ENCODE results near the gene TSHB.

The TSHB gene

DNA sequence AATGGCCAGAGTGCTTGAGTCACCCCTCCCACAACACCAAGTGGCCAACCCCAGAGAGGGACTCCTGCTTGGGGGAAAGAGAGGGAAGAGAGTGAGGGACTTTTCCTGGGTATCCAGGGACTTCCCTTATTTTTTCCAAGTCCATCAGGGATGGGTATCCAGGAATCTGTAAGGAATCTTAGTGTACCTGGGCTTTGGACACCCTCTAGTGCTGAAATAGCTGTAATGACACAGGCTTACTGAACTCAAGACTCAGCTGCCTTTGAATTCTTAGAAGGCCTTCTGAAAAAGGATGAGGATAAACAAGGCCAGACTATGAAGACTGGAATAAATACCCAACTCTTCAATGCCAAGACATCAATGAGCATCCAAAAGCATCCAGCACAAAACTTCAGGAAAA is 12.0 kb downstream of the TSHB start:
- no peak overlapping the region for H3K27ac ChIP-seq (ENCODE audit: low read depth, low read length, poor library complexity, severe bottlenecking)
- no peak overlapping the region for H3K4me2 ChIP-seq (ENCODE audit: low read length)
- no peaks in the 10 kb centered on the region for H3K9me2 ChIP-seq (ENCODE audit: low read depth, low read length)
- H2AFZ ChIP-seq (ENCODE audit: low read length), result no peak overlapping the region
- H4K20me1 ChIP-seq (ENCODE audit: insufficient read depth, low read length), result no peaks in the 10 kb centered on the region
- no peaks in the 10 kb centered on the region for H3K4me1 ChIP-seq (ENCODE audit: insufficient read depth, low read length, severe bottlenecking)
- no peaks in the 10 kb centered on the region for H3K9me3 ChIP-seq (ENCODE audit: low read length)
- no peak overlapping the region for H3K9ac ChIP-seq (ENCODE audit: low read length)
- no peaks in the 10 kb centered on the region for H3F3A ChIP-seq (ENCODE audit: insufficient read depth, low read length)
- no peaks in the 10 kb centered on the region for H3K27me3 ChIP-seq (ENCODE audit: insufficient read depth, low read length)
- H3K4me3 ChIP-seq (ENCODE audit: low read depth, low read length, poor library complexity, severe bottlenecking), result no peak overlapping the region
- no peak for TF ChIP-seq EZH2 (IDR thresholded peaks at IDR 0.05; ENCODE audit: borderline replicate concordance, low read length)
- TF ChIP-seq, protein P1, sequence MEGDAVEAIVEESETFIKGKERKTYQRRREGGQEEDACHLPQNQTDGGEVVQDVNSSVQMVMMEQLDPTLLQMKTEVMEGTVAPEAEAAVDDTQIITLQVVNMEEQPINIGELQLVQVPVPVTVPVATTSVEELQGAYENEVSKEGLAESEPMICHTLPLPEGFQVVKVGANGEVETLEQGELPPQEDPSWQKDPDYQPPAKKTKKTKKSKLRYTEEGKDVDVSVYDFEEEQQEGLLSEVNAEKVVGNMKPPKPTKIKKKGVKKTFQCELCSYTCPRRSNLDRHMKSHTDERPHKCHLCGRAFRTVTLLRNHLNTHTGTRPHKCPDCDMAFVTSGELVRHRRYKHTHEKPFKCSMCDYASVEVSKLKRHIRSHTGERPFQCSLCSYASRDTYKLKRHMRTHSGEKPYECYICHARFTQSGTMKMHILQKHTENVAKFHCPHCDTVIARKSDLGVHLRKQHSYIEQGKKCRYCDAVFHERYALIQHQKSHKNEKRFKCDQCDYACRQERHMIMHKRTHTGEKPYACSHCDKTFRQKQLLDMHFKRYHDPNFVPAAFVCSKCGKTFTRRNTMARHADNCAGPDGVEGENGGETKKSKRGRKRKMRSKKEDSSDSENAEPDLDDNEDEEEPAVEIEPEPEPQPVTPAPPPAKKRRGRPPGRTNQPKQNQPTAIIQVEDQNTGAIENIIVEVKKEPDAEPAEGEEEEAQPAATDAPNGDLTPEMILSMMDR (IDR thresholded peaks at IDR 0.05; ENCODE audit: low read length), result 0 out of 2 replicates have a peak, but pooled peaks have one; percentile 15
- H3K79me2 ChIP-seq (ENCODE audit: insufficient read depth, low read length), result no peaks in the 10 kb centered on the region
- H3K36me3 ChIP-seq (ENCODE audit: insufficient read depth, low read length), result no peaks in the 10 kb centered on the region

DNA sequence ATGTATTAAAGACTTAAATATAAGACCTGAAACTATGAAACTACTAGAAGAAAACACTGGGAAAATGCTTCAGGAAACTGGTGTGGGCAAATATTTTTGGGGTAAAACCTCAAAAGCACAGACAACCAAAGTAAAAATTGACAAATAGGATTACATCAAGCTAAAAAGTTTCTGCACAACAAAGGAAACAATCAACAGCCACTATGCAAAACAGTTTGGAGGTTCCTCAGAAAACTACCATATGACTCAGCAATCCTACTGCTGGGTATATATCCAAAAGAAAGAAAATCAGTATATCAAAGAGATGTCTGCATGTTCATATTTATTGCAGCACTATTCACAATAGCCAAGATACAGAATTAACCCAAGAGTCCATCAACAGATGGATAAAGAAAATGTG is 17.1 kb downstream of the TSHB start:
- Histone ChIP-seq H3K4me1 (ENCODE audit: insufficient read depth, low read length, severe bottlenecking) (no peaks in the 10 kb centered on the region), H3K4me3 (ENCODE audit: low read depth, low read length, poor library complexity, severe bottlenecking) (no peak overlapping the region), H3K36me3 (ENCODE audit: insufficient read depth, low read length) (no peaks in the 10 kb centered on the region), H3K27me3 (ENCODE audit: insufficient read depth, low read length) (no peaks in the 10 kb centered on the region), H3K27ac (ENCODE audit: low read depth, low read length, poor library complexity, severe bottlenecking) (no peak overlapping the region), H4K20me1 (ENCODE audit: insufficient read depth, low read length) (no peaks in the 10 kb centered on the region), H3F3A (ENCODE audit: insufficient read depth, low read length) (no peaks in the 10 kb centered on the region), H3K9me2 (ENCODE audit: low read depth, low read length) (no peaks in the 10 kb centered on the region), H3K9me3 (ENCODE audit: low read length) (no peaks in the 10 kb centered on the region), H3K79me2 (ENCODE audit: insufficient read depth, low read length) (no peaks in the 10 kb centered on the region), H2AFZ (ENCODE audit: low read length) (no peak overlapping the region), H3K4me2 (ENCODE audit: low read length) (no peak overlapping the region), H3K9ac (ENCODE audit: low read length) (no peak overlapping the region)
- no peak for TF ChIP-seq EZH2 (IDR thresholded peaks at IDR 0.05; ENCODE audit: borderline replicate concordance, low read length)
- TF ChIP-seq, protein P1 (IDR thresholded peaks at IDR 0.05; ENCODE audit: low read length), result no peak

DNA sequence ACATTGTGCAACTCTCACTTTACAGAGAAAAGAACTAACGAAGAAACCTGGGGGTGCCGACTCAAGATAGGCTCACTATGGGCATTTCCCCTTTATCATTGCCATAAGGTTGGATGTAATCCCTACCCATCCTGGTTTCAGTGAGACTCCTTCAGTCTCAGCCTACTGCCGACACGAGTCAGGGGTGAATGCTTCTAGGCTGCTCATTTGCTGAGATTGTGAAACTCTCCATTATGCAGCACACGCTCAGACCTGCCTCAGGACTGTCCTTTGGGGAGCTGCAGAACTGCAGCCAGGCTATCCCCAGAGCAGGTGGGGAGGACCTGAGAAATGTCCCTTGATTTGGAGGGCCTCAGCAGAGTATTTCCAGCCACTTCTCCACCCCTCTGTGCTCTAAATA is 22.2 kb downstream of the TSHB start:
- Histone ChIP-seq H3K9me2 (ENCODE audit: low read depth, low read length) (no peaks in the 10 kb centered on the region), H3K27me3 (ENCODE audit: insufficient read depth, low read length) (no peaks in the 10 kb centered on the region; the same call in 1 of the 2 replicates), H3K27ac (ENCODE audit: low read depth, low read length, poor library complexity, severe bottlenecking) (no peak overlapping the region), H3K79me2 (ENCODE audit: insufficient read depth, low read length) (no peaks in the 10 kb centered on the region), H3K4me1 (ENCODE audit: insufficient read depth, low read length, severe bottlenecking) (no peaks in the 10 kb centered on the region), H3K9me3 (ENCODE audit: low read length) (no peaks in the 10 kb centered on the region), H3K36me3 (ENCODE audit: insufficient read depth, low read length) (no peaks in the 10 kb centered on the region), H4K20me1 (ENCODE audit: insufficient read depth, low read length) (no peaks in the 10 kb centered on the region), H3K4me3 (ENCODE audit: low read depth, low read length, poor library complexity, severe bottlenecking) (no peak overlapping the region), H3K9ac (ENCODE audit: low read length) (no peak overlapping the region), H2AFZ (ENCODE audit: low read length) (no peak overlapping the region), H3F3A (ENCODE audit: insufficient read depth, low read length) (no peaks in the 10 kb centered on the region), H3K4me2 (ENCODE audit: low read length) (no peak overlapping the region)
- no peak for TF ChIP-seq EZH2 (IDR thresholded peaks at IDR 0.05; ENCODE audit: borderline replicate concordance, low read length)
- TF ChIP-seq, protein P1 (IDR thresholded peaks at IDR 0.05; ENCODE audit: low read length), result no peak
